Colonic mucosa (tissue), 4 donors: ENCODE measurements around the gene TACR1. TPM values are rescaled to one million over a fixed set of nuclear protein-coding genes. Genes with fewer than 3 reads are reported as not detected.
"Not testable (repeated sequence)": the region's sequence is repeated elsewhere in the genome, so short reads cannot be mapped to it uniquely, and the experiment has no call there.

Experiments
- DNase-seq: peaks from one replicate; pipeline ENCODE4 v3.0.0-alpha.2; 2020
- H3K27ac ChIP-seq: fragments of 200-600 bp; one replicate; pipeline ENCODE4 v1.8.0; 2021
- H3K27me3 ChIP-seq: fragments of 200-600 bp; one replicate; pipeline ENCODE4 v1.8.0; 2021
- H3K36me3 ChIP-seq: fragments of 200-600 bp; one replicate; pipeline ENCODE4 v1.8.0; 2021
- H3K4me1 ChIP-seq: fragments of 200-600 bp; one replicate; pipeline ENCODE4 v1.8.0; 2021; ENCODE audit warnings: mild to moderate bottlenecking
- H3K4me3 ChIP-seq: fragments of 200-600 bp; one replicate; pipeline ENCODE4 v1.8.0; 2021
- H3K9ac ChIP-seq, 2 donors: one replicate each; pipeline ENCODE4 v1.7.0; 2013; ENCODE audit warnings: control low read depth in 2 of 2, low read depth in 2 of 2, low read length in 2 of 2
- H3K9me3 ChIP-seq: fragments of 200-600 bp; one replicate; pipeline ENCODE4 v1.8.0; 2021
- CTCF ChIP-seq: fragments of 200-600 bp; IDR thresholded peaks from one replicate; pipeline ENCODE4 v1.8.0; 2022; ENCODE audit warnings: antibody characterized with exemption, mild to moderate bottlenecking
- intact Hi-C: fragments of 100-400 bp; cut with DNase I; formaldehyde crosslinking; loops from one replicate; pipeline ENCODE4 v1.14.1; 2022
- total RNA-seq, 2 donors: library from RNA; stranded (reverse); fragmentation: NEBNext Ultra II Directional in 1 of 2; extraction: Animal tissue kit (Norgen Biotek cat#: 25700) in 1 of 2; gene quantifications; one replicate each; pipeline ENCODE4 v1.2.1, GENCODE V29; 2021
- donor health status: healthy.
- donor health status: DM: no; HTN: no; CAD: no.
- donor health status: DM: no; HTN: no; CAD: no.

TACR1 gene
- total RNA-seq, 2 donors from 2014 or later = 0.37 TPM; not detected in 1

GRCh38 chr2:75153221-75153620 lies 46.1 kb downstream of the TACR1 start:
- H3K36me3 ChIP-seq = no peaks in the 10 kb centered on the region
- no peaks in the 10 kb centered on the region for H3K27me3 ChIP-seq
- no peak overlapping the region for H3K4me3 ChIP-seq
- no peaks in the 10 kb centered on the region for H3K9me3 ChIP-seq
- no peak for DNase-seq
- H3K27ac ChIP-seq = no peak overlapping the region
- H3K9ac ChIP-seq = no peak overlapping the region
- TF ChIP-seq CTCF = no peak
- H3K4me1 ChIP-seq = no peaks in the 10 kb centered on the region
- intact Hi-C loops = no loop called here

- H3K36me3 ChIP-seq, intact Hi-C loops, H3K27ac ChIP-seq, H3K4me3 ChIP-seq, H3K9me3 ChIP-seq, H3K27me3 ChIP-seq, H3K9ac ChIP-seq, H3K4me1 ChIP-seq, DNase-seq: not testable (repeated sequence)
These were observed 47.1 kb downstream of the TACR1 start for GRCh38 chr2:75152243-75152642.

- intact Hi-C loops, H3K36me3 ChIP-seq, H3K9me3 ChIP-seq, H3K27me3 ChIP-seq, H3K4me1 ChIP-seq, H3K4me3 ChIP-seq, H3K9ac ChIP-seq, H3K27ac ChIP-seq, DNase-seq: not testable (repeated sequence)
These were observed 51.4 kb downstream of the TACR1 start for GRCh38 chr2:75147884-75148283.

- Histone ChIP-seq H3K27ac (no peak overlapping the region), H3K4me1 (no peaks in the 10 kb centered on the region), H3K36me3 (no peaks in the 10 kb centered on the region), H3K27me3 (no peaks in the 10 kb centered on the region), H3K4me3 (no peak overlapping the region), H3K9me3 (no peaks in the 10 kb centered on the region), H3K9ac (no peak overlapping the region)
- DNase-seq = no peak
- intact Hi-C loops = no loop called here
- no peak for TF ChIP-seq CTCF
These were observed 52.6 kb downstream of the TACR1 start for GRCh38 chr2:75146606-75147332.

- DNase-seq, H3K4me1 ChIP-seq, H3K9me3 ChIP-seq, H3K9ac ChIP-seq, H3K4me3 ChIP-seq, H3K27me3 ChIP-seq, H3K36me3 ChIP-seq, intact Hi-C loops, H3K27ac ChIP-seq: not testable (repeated sequence)
These were observed 53.1 kb downstream of the TACR1 start for GRCh38 chr2:75146221-75146605.

GRCh38 chr2:75142081-75142480 lies 57.2 kb downstream of the TACR1 start:
- DNase-seq = no peak
- H3K4me1 ChIP-seq = no peaks in the 10 kb centered on the region
- TF ChIP-seq CTCF = no peak
- H3K27me3 ChIP-seq = no peaks in the 10 kb centered on the region
- no peaks in the 10 kb centered on the region for H3K9me3 ChIP-seq
- H3K27ac ChIP-seq = no peak overlapping the region
- H3K36me3 ChIP-seq = no peaks in the 10 kb centered on the region
- intact Hi-C loops = no loop called here
- no peak overlapping the region for H3K9ac ChIP-seq
- no peak overlapping the region for H3K4me3 ChIP-seq

- Histone ChIP-seq H3K9me3 (no peaks in the 10 kb centered on the region), H3K36me3 (no peaks in the 10 kb centered on the region), H3K27me3 (no peaks in the 10 kb centered on the region), H3K4me3 (no peak overlapping the region), H3K4me1 (no peaks in the 10 kb centered on the region), H3K27ac (no peak overlapping the region), H3K9ac (no peak overlapping the region)
- intact Hi-C loops = no loop called here
- TF ChIP-seq CTCF = no peak
- DNase-seq = no peak
These were observed 59.0 kb downstream of the TACR1 start for GRCh38 chr2:75140288-75140687.
